Tibial nerve (tissue), 3 donors: ENCODE results near the gene GLIS2.

Experiments used
- CTCF ChIP-seq, 5 experiments: fragments of 200-600 bp in 3 of 5; fragments of 450-650 bp in 2 of 5; sonication (generic) in 3 of 5; IDR thresholded peaks; one replicate each; pipeline ENCODE4 v1.5.1; 2016 to 2019; ENCODE audit warnings: antibody characterized with exemption in 5 of 5, mild to moderate bottlenecking in 3 of 5, moderate library complexity in 2 of 5
- POLR2A ChIP-seq, 2 donors: fragments of 450-650 bp; IDR thresholded peaks; one replicate each; pipeline ENCODE4 v1.6.1; 2017; ENCODE audit warnings: antibody characterized with exemption in 2 of 2, mild to moderate bottlenecking in 2 of 2, moderate library complexity in 2 of 2

DNA sequence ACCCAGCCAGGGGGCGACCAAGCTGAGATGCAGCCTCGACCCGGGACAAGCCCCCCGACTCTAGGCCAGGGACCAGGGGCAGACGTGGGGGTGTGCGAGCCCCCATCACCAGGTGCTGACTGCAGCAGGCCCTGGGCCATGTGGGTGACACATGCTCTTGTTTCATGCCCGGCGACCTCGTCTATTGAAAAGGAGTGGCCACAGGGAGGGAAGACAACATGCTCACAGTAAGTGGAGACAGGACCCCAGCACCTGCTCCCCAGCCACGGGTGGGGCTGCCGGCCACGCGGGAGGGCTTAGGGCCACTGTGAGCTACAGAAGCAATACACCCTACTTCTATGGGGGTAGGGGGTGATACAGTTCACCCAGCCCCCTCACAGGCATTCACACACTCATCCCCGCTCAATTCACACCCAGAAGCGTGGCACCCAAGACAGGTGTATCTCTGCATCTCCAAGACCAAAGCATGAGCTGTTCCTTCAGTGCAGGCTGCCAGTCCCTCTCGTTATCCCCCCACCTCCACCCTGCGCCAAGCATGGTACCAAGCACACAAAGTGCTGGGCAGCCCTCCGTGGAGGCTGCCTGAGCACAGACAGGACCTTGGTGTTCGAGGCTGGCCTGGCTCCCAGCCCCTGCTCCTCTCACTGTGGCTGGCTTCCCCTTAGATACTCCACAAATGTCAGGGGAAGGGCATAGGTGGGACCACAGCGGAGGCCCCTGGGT is 69.4 kb downstream of the GLIS2 start:
- no peak for TF ChIP-seq CTCF (IDR thresholded peaks at IDR 0.05)
- TF ChIP-seq POLR2A (IDR thresholded peaks at IDR 0.05), result no peak
